WTC11 (cell line): Measurements from ENCODE around the gene TEX101. TPM values are rescaled to one million over a fixed set of nuclear protein-coding genes. Genes with fewer than 3 reads are reported as not detected.

Experiments used
- ATAC-seq: fragments of 200-7000 bp; cut with Tn5 transposase; 2 replicates; pipeline ENCODE4 v1.10.0; 2021; ENCODE audit warnings: mild to moderate bottlenecking, moderate library complexity
- CTCF ChIA-PET: fragments of 300-600 bp; sonication (Branson Sonifier 250); formaldehyde crosslinking; loops from one replicate; lab custom pipeline; 2021; ENCODE audit warnings: antibody characterized with exemption; lab: Charles Lee
- POLR2A ChIA-PET: fragments of 350-600 bp; sonication (Branson Sonifier 250); formaldehyde crosslinking; loops from one replicate; lab custom pipeline; 2021; ENCODE audit warnings: antibody characterized with exemption; lab: Charles Lee
- DNase-seq: peaks from one replicate; pipeline ENCODE4 v3.0.0; 2021; ENCODE audit warnings: low spot score
- H3K27ac Mint-ChIP-seq: 2 replicates; pipeline ENCODE4 v1.8.0; 2021; ENCODE audit warnings: mixed read lengths
- H3K27me3 Mint-ChIP-seq: 2 replicates; pipeline ENCODE4 v1.8.0; 2021; ENCODE audit warnings: low read depth, mild to moderate bottlenecking, moderate library complexity, mixed read lengths
- H3K36me3 Mint-ChIP-seq: 2 replicates; pipeline ENCODE4 v1.8.0; 2021; ENCODE audit warnings: mixed read lengths
- H3K4me1 Mint-ChIP-seq: 2 replicates; pipeline ENCODE4 v1.8.0; 2022; ENCODE audit warnings: mixed read lengths
- H3K4me3 Mint-ChIP-seq: 2 replicates; pipeline ENCODE4 v1.8.0; 2021; ENCODE audit warnings: mild to moderate bottlenecking, moderate library complexity, mixed read lengths
- H3K9me3 Mint-ChIP-seq: 2 replicates; pipeline ENCODE4 v1.8.0; 2021; ENCODE audit warnings: mixed read lengths
- ATF1 ChIP-seq: sonication (generic); formaldehyde crosslinking; IDR thresholded peaks from 2 replicates; pipeline ENCODE4 v1.8.1; 2023; ENCODE audit warnings: mild to moderate bottlenecking, moderate library complexity, missing genetic modification reagents
- CBFB ChIP-seq: sonication (generic); formaldehyde crosslinking; IDR thresholded peaks from 2 replicates; pipeline ENCODE4 v1.8.1; 2022; ENCODE audit warnings: mild to moderate bottlenecking, low read depth, missing genetic modification reagents
- EMX1 ChIP-seq: fragments of 250-450 bp; sonication (Bioruptor Pico); IDR thresholded peaks from 2 replicates; pipeline ENCODE4 v1.8.0; 2021; ENCODE audit warnings: mild to moderate bottlenecking
- FOXJ3 ChIP-seq: sonication (generic); formaldehyde crosslinking; IDR thresholded peaks from 2 replicates; pipeline ENCODE4 v1.9.0; 2021; ENCODE audit warnings: missing genetic modification reagents, mild to moderate bottlenecking, borderline replicate concordance
- GRHL2 ChIP-seq: fragments of 250-450 bp; sonication (Bioruptor Pico); IDR thresholded peaks from 2 replicates; pipeline ENCODE4 v1.8.0; 2022; ENCODE audit warnings: mild to moderate bottlenecking, moderate library complexity; ENCODE audit not compliant: insufficient replicate concordance, severe bottlenecking
- JAZF1 ChIP-seq: fragments of 250-450 bp; sonication (Bioruptor Pico); IDR thresholded peaks from 2 replicates; pipeline ENCODE4 v1.9.0; 2021; ENCODE audit warnings: moderate library complexity, mild to moderate bottlenecking, inconsistent platforms
- KAT7 ChIP-seq: sonication (generic); formaldehyde crosslinking; IDR thresholded peaks from 2 replicates; pipeline ENCODE4 v1.8.1; 2023; ENCODE audit warnings: missing genetic modification reagents, mild to moderate bottlenecking, borderline replicate concordance
- MYBL2 ChIP-seq: sonication (generic); formaldehyde crosslinking; IDR thresholded peaks from 2 replicates; pipeline ENCODE4 v1.8.1; 2023; ENCODE audit warnings: mild to moderate bottlenecking, moderate library complexity, missing genetic modification reagents
- NFE2L1 ChIP-seq: sonication (generic); formaldehyde crosslinking; IDR thresholded peaks from 2 replicates; pipeline ENCODE4 v1.8.1; 2023; ENCODE audit warnings: missing genetic modification reagents
- OVOL2 ChIP-seq: fragments of 250-450 bp; sonication (Bioruptor Pico); IDR thresholded peaks from 2 replicates; pipeline ENCODE4 v1.9.0; 2021; ENCODE audit warnings: mild to moderate bottlenecking, borderline replicate concordance
- RORB ChIP-seq: fragments of 250-450 bp; sonication (Bioruptor Pico); IDR thresholded peaks from 2 replicates; pipeline ENCODE4 v1.9.0; 2021; ENCODE audit warnings: mild to moderate bottlenecking
- SOX15 ChIP-seq: fragments of 250-450 bp; sonication (Bioruptor Pico); IDR thresholded peaks from 2 replicates; pipeline ENCODE4 v1.9.0; 2021; ENCODE audit warnings: mild to moderate bottlenecking
- TEAD1 ChIP-seq: sonication (generic); formaldehyde crosslinking; IDR thresholded peaks from 2 replicates; pipeline ENCODE4 v1.8.0; 2022; ENCODE audit warnings: mild to moderate bottlenecking, missing genetic modification reagents
- ZBTB21 ChIP-seq: sonication (generic); formaldehyde crosslinking; IDR thresholded peaks from 2 replicates; pipeline ENCODE4 v1.8.1; 2023; ENCODE audit warnings: mild to moderate bottlenecking, missing genetic modification reagents, borderline replicate concordance
- ZNF396 ChIP-seq: fragments of 250-450 bp; sonication (Bioruptor Pico); IDR thresholded peaks from 2 replicates; pipeline ENCODE4 v1.8.0; 2021; ENCODE audit warnings: mild to moderate bottlenecking, moderate library complexity, borderline replicate concordance
- ZNF416 ChIP-seq: fragments of 250-450 bp; sonication (Bioruptor Pico); IDR thresholded peaks from 2 replicates; pipeline ENCODE4 v1.9.0; 2021; ENCODE audit warnings: mild to moderate bottlenecking, inconsistent platforms
- ZNF671 ChIP-seq: fragments of 250-450 bp; sonication (Bioruptor Pico); IDR thresholded peaks from 2 replicates; pipeline ENCODE4 v1.8.0; 2021; ENCODE audit warnings: mild to moderate bottlenecking
- total RNA-seq: library from RNA; stranded (reverse); gene quantifications from 3 replicates; pipeline ENCODE4 v1.2.3, GENCODE V29; 2021
- TF ChIP-seq, protein P1 (sequence below): sonication (generic); formaldehyde crosslinking; IDR thresholded peaks from 2 replicates; pipeline ENCODE4 v1.8.0; 2022; ENCODE audit warnings: mild to moderate bottlenecking, missing genetic modification reagents
- TF ChIP-seq, protein P2 (sequence below): sonication (generic); formaldehyde crosslinking; IDR thresholded peaks from 2 replicates; pipeline ENCODE4 v1.8.0; 2023; ENCODE audit warnings: missing genetic modification reagents
- TF ChIP-seq, protein P3 (sequence below): sonication (generic); formaldehyde crosslinking; IDR thresholded peaks from 2 replicates; pipeline ENCODE4 v1.8.0; 2022; ENCODE audit warnings: mild to moderate bottlenecking, missing genetic modification reagents
- TF ChIP-seq, protein P4 (sequence below): sonication (generic); formaldehyde crosslinking; IDR thresholded peaks from 2 replicates; pipeline ENCODE4 v1.8.1; 2022; ENCODE audit warnings: missing genetic modification reagents, borderline replicate concordance
- TF ChIP-seq, protein P5 (sequence below): sonication (generic); formaldehyde crosslinking; IDR thresholded peaks from 2 replicates; pipeline ENCODE4 v1.8.1; 2022; ENCODE audit warnings: low read depth, mild to moderate bottlenecking, moderate library complexity, missing genetic modification reagents, borderline replicate concordance
- TF ChIP-seq, protein P6 (sequence below): sonication (generic); formaldehyde crosslinking; IDR thresholded peaks from 2 replicates; pipeline ENCODE4 v1.8.1; 2023; ENCODE audit warnings: mild to moderate bottlenecking, missing genetic modification reagents, moderate library complexity
- TF ChIP-seq, protein P7 (sequence below): fragments of 250-450 bp; sonication (Bioruptor Pico); IDR thresholded peaks from 2 replicates; pipeline ENCODE4 v1.9.0; 2021; ENCODE audit warnings: mild to moderate bottlenecking
- TF ChIP-seq, protein P8 (sequence below): fragments of 250-450 bp; sonication (Bioruptor Pico); IDR thresholded peaks from 2 replicates; pipeline ENCODE4 v2.1.2; 2022; ENCODE audit warnings: mild to moderate bottlenecking, moderate library complexity
- TF ChIP-seq, protein P9 (sequence below): fragments of 250-450 bp; sonication (Bioruptor Pico); IDR thresholded peaks from 2 replicates; pipeline ENCODE4 v1.8.0; 2021; ENCODE audit warnings: mild to moderate bottlenecking

The TEX101 gene
- total RNA-seq, 1 experiment from 2014 or later, result not detected

DNA sequence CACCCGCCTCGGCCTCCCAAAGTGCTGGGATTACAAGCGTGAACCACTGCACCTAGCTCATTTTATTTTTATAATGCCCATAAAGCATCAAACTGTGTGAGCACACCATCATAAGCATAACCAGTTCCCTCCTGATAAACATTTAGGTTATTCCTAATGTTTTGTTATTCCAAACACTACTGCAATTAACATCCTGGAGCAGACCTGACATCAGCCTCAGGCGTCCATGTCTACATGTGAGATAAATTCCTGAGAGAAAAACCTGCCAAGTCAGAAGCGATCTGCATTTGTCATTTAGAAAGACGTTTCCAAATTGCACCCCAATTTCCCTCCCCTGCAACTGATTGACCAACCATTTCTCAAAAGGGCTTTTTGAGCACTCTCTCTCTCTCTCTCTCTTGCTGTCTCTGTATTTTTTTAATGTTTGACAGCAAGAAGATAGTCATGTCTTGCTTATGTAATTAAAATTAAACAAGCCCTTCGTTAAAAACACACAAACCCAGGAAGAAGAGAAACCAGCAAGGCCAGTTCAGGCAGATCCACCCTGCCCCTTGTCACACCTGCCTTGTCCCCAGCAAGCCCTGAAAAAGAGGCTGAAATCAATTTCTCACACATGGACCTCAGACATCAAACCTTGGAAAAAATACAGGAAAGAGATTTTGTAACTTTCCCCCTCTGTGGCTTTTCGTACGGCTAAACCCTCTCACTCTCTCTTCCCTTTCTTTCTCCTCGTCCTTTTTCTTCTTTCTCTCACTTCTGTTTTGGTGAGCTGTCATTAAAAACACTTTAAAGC is 40.8 kb downstream of the TEX101 start:
- POLR2A ChIA-PET, result no interaction called here

DNA sequence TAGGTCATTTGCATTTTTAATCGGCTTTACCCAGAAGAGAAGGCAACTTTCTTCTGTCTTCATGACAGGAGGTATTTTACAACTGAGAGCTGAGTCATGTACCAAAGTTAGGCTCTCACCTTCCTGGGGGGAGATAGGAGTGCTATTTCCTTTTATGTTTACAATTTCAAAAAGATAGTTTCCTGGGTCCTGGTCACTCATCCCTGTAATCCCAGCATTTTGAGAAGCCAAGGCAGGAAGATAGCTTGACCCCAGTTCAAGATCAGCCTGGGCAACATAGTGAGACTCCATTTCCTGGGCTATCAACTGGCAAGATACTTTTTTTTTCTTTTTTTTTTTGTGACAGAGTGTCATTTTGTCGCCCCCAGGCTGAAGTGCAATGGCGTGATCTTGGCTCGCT is 43.1 kb downstream of the TEX101 start:
- no peak overlapping the region for H3K27ac Mint-ChIP-seq
- H3K27me3 Mint-ChIP-seq, result peaks cover 33% of the 10 kb centered on the region
- H3K36me3 Mint-ChIP-seq, result no peaks in the 10 kb centered on the region; the same call in 1 of the 2 replicates
- H3K9me3 Mint-ChIP-seq, result peaks cover under 1% of the 10 kb centered on the region
- CTCF ChIA-PET, result interaction anchor here (1.9 to 2.4 kb wide), 2 partner anchors 10 to 62 kb away, joined by 11 to 18 read pairs; no protein-coding TSS in a partner anchor
- POLR2A ChIA-PET, result no interaction called here
- no peak overlapping the region for H3K4me3 Mint-ChIP-seq
- DNase-seq, result no peak
- no peak for ATAC-seq
- peaks cover 19% of the 10 kb centered on the region for H3K4me1 Mint-ChIP-seq
- TF ChIP-seq, protein P1, sequence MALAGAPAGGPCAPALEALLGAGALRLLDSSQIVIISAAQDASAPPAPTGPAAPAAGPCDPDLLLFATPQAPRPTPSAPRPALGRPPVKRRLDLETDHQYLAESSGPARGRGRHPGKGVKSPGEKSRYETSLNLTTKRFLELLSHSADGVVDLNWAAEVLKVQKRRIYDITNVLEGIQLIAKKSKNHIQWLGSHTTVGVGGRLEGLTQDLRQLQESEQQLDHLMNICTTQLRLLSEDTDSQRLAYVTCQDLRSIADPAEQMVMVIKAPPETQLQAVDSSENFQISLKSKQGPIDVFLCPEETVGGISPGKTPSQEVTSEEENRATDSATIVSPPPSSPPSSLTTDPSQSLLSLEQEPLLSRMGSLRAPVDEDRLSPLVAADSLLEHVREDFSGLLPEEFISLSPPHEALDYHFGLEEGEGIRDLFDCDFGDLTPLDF (CRISPR knock-in tag), result no peak
- TF ChIP-seq ZBTB21 (CRISPR knock-in tag), result no peak
- no peak for TF ChIP-seq MYBL2 (CRISPR knock-in tag)
- no peak for TF ChIP-seq NFE2L1 (CRISPR knock-in tag)
- TF ChIP-seq, protein P2, sequence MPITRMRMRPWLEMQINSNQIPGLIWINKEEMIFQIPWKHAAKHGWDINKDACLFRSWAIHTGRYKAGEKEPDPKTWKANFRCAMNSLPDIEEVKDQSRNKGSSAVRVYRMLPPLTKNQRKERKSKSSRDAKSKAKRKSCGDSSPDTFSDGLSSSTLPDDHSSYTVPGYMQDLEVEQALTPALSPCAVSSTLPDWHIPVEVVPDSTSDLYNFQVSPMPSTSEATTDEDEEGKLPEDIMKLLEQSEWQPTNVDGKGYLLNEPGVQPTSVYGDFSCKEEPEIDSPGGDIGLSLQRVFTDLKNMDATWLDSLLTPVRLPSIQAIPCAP (CRISPR knock-in tag), result no peak
- TF ChIP-seq, protein P3, sequence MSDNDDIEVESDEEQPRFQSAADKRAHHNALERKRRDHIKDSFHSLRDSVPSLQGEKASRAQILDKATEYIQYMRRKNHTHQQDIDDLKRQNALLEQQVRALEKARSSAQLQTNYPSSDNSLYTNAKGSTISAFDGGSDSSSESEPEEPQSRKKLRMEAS, result no peak
- no peak for TF ChIP-seq EMX1 (CRISPR knock-in tag)
- TF ChIP-seq, protein P4, sequence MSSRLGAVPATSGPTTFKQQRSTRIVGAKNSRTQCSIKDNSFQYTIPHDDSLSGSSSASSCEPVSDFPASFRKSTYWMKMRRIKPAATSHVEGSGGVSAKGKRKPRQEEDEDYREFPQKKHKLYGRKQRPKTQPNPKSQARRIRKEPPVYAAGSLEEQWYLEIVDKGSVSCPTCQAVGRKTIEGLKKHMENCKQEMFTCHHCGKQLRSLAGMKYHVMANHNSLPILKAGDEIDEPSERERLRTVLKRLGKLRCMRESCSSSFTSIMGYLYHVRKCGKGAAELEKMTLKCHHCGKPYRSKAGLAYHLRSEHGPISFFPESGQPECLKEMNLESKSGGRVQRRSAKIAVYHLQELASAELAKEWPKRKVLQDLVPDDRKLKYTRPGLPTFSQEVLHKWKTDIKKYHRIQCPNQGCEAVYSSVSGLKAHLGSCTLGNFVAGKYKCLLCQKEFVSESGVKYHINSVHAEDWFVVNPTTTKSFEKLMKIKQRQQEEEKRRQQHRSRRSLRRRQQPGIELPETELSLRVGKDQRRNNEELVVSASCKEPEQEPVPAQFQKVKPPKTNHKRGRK, result no peak
- TF ChIP-seq, protein P5, sequence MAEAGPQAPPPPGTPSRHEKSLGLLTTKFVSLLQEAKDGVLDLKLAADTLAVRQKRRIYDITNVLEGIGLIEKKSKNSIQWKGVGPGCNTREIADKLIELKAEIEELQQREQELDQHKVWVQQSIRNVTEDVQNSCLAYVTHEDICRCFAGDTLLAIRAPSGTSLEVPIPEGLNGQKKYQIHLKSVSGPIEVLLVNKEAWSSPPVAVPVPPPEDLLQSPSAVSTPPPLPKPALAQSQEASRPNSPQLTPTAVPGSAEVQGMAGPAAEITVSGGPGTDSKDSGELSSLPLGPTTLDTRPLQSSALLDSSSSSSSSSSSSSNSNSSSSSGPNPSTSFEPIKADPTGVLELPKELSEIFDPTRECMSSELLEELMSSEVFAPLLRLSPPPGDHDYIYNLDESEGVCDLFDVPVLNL, result no peak
- no peak for TF ChIP-seq ATF1
- TF ChIP-seq CBFB (CRISPR knock-in tag), result no peak
- TF ChIP-seq SOX15 (CRISPR knock-in tag), result no peak
- no peak for TF ChIP-seq FOXJ3 (CRISPR knock-in tag)
- TF ChIP-seq TEAD1, result no peak

More for the DNA sequence above, 40.8 kb downstream of the TEX101 start:
- no peak overlapping the region for H3K27ac Mint-ChIP-seq
- H3K4me3 Mint-ChIP-seq, result no peak overlapping the region
- H3K36me3 Mint-ChIP-seq, result peaks cover 4% of the 10 kb centered on the region; the same call in 1 of the 2 replicates
- H3K9me3 Mint-ChIP-seq, result peaks cover 11% of the 10 kb centered on the region
- H3K4me1 Mint-ChIP-seq, result peaks cover 14% of the 10 kb centered on the region
- ATAC-seq (no peak), DNase-seq (no peak)
- CTCF ChIA-PET, result interaction anchor here (1.5 to 2.4 kb wide), 2 partner anchors 8 to 64 kb away, joined by 5 to 18 read pairs; no protein-coding TSS in a partner anchor
- peaks cover 16% of the 10 kb centered on the region for H3K27me3 Mint-ChIP-seq
- TF ChIP-seq OVOL2 (CRISPR knock-in tag), result no peak
- no peak for TF ChIP-seq JAZF1 (CRISPR knock-in tag)
- TF ChIP-seq RORB (CRISPR knock-in tag), result no peak
- no peak for TF ChIP-seq ZNF416 (CRISPR knock-in tag)
- no peak for TF ChIP-seq GRHL2 (CRISPR knock-in tag)
- no peak for TF ChIP-seq ZNF671 (CRISPR knock-in tag)
- no peak for TF ChIP-seq ZNF396 (CRISPR knock-in tag)
- TF ChIP-seq, protein P6, sequence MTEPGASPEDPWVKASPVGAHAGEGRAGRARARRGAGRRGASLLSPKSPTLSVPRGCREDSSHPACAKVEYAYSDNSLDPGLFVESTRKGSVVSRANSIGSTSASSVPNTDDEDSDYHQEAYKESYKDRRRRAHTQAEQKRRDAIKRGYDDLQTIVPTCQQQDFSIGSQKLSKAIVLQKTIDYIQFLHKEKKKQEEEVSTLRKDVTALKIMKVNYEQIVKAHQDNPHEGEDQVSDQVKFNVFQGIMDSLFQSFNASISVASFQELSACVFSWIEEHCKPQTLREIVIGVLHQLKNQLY (CRISPR knock-in tag), result no peak
- TF ChIP-seq KAT7 (CRISPR knock-in tag), result no peak
- TF ChIP-seq, protein P7, sequence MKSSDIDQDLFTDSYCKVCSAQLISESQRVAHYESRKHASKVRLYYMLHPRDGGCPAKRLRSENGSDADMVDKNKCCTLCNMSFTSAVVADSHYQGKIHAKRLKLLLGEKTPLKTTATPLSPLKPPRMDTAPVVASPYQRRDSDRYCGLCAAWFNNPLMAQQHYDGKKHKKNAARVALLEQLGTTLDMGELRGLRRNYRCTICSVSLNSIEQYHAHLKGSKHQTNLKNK (CRISPR knock-in tag), result no peak
- TF ChIP-seq, protein P8, sequence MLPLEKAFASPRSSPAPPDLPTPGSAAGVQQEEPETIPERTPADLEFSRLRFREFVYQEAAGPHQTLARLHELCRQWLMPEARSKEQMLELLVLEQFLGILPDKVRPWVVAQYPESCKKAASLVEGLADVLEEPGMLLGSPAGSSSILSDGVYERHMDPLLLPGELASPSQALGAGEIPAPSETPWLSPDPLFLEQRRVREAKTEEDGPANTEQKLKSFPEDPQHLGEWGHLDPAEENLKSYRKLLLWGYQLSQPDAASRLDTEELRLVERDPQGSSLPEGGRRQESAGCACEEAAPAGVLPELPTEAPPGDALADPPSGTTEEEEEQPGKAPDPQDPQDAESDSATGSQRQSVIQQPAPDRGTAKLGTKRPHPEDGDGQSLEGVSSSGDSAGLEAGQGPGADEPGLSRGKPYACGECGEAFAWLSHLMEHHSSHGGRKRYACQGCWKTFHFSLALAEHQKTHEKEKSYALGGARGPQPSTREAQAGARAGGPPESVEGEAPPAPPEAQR (CRISPR knock-in tag), result no peak
- TF ChIP-seq, protein P5, result no peak
- no peak for TF ChIP-seq ZBTB21 (CRISPR knock-in tag)
- TF ChIP-seq, protein P9, sequence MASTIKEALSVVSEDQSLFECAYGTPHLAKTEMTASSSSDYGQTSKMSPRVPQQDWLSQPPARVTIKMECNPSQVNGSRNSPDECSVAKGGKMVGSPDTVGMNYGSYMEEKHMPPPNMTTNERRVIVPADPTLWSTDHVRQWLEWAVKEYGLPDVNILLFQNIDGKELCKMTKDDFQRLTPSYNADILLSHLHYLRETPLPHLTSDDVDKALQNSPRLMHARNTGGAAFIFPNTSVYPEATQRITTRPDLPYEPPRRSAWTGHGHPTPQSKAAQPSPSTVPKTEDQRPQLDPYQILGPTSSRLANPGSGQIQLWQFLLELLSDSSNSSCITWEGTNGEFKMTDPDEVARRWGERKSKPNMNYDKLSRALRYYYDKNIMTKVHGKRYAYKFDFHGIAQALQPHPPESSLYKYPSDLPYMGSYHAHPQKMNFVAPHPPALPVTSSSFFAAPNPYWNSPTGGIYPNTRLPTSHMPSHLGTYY (CRISPR knock-in tag), result no peak
- TF ChIP-seq, all 79 proteins: peak for 0
